Measurements from ENCODE around the gene C1QTNF9B.

The C1QTNF9B gene

GRCh38 chr13:23861310-23861709, 36.0 kb downstream of the C1QTNF9B start:
- H3K9me3 Mint-ChIP-seq, result no peaks in the 10 kb centered on the region
- H3K36me3 Mint-ChIP-seq (ENCODE audit: insufficient read depth), result peaks cover 5% of the 10 kb centered on the region
- ATAC-seq (replicated peaks) (no peak), DNase-seq (no peak)
- H3K27ac Mint-ChIP-seq, result no peak overlapping the region
- H3K4me3 Mint-ChIP-seq, result no peak overlapping the region
- no peaks in the 10 kb centered on the region for H3K4me1 Mint-ChIP-seq (ENCODE audit: low read depth in 2 of 2)
- H3K27me3 Mint-ChIP-seq, result no peaks in the 10 kb centered on the region

GRCh38 chr13:23859904-23860303, 37.4 kb downstream of the C1QTNF9B start:
- peaks cover 7% of the 10 kb centered on the region for H3K36me3 Mint-ChIP-seq (ENCODE audit: insufficient read depth)
- DNase-seq (no peak), ATAC-seq (replicated peaks) (no peak)
- no peak overlapping the region for H3K4me3 Mint-ChIP-seq
- no peak overlapping the region for H3K27ac Mint-ChIP-seq
- H3K4me1 Mint-ChIP-seq (ENCODE audit: low read depth in 2 of 2), result peaks cover 0 to 4% of the 10 kb centered on the region in 2 donors
- no peaks in the 10 kb centered on the region for H3K9me3 Mint-ChIP-seq
- H3K27me3 Mint-ChIP-seq, result no peaks in the 10 kb centered on the region

GRCh38 chr13:23859455-23859854, 37.8 kb downstream of the C1QTNF9B start:
- peaks cover 0 to 4% of the 10 kb centered on the region in 2 donors for H3K4me1 Mint-ChIP-seq (ENCODE audit: low read depth in 2 of 2)
- H3K36me3 Mint-ChIP-seq (ENCODE audit: insufficient read depth), result peaks cover 10% of the 10 kb centered on the region
- H3K27ac Mint-ChIP-seq, result no peak overlapping the region
- H3K27me3 Mint-ChIP-seq, result no peaks in the 10 kb centered on the region
- no peaks in the 10 kb centered on the region for H3K9me3 Mint-ChIP-seq
- no peak for ATAC-seq (replicated peaks)
- H3K4me3 Mint-ChIP-seq, result no peak overlapping the region
- no peak for DNase-seq

- Mint-ChIP-seq H3K36me3 (ENCODE audit: insufficient read depth) (peaks cover 17% of the 10 kb centered on the region), H3K4me3 (no peak overlapping the region), H3K27ac (no peak overlapping the region), H3K9me3 (no peaks in the 10 kb centered on the region), H3K27me3 (no peaks in the 10 kb centered on the region), H3K4me1 (ENCODE audit: low read depth in 2 of 2) (peaks cover 0 to 4% of the 10 kb centered on the region in 2 donors)
- ATAC-seq (replicated peaks), result no peak
- DNase-seq, result no peak
These were observed 38.8 kb downstream of the C1QTNF9B start for GRCh38 chr13:23858546-23858945.

GRCh38 chr13:23856008-23856750, 41.1 kb downstream of the C1QTNF9B start:
- Mint-ChIP-seq H3K36me3 (ENCODE audit: insufficient read depth) (peaks cover 18% of the 10 kb centered on the region), H3K4me1 (ENCODE audit: low read depth in 2 of 2) (peaks cover 0 to 4% of the 10 kb centered on the region in 2 donors), H3K4me3 (no peak overlapping the region), H3K9me3 (no peaks in the 10 kb centered on the region), H3K27me3 (no peaks in the 10 kb centered on the region), H3K27ac (no peak overlapping the region)
- DNase-seq (no peak), ATAC-seq (replicated peaks) (no peak)

- peaks cover 18% of the 10 kb centered on the region for H3K36me3 Mint-ChIP-seq (ENCODE audit: insufficient read depth)
- no peak for ATAC-seq (replicated peaks)
- no peak overlapping the region for H3K27ac Mint-ChIP-seq
These were observed 41.9 kb downstream of the C1QTNF9B start for GRCh38 chr13:23855360-23855759.

GRCh38 chr13:23852351-23852750, 45.0 kb downstream of the C1QTNF9B start:
- H3K9me3 Mint-ChIP-seq, result no peaks in the 10 kb centered on the region
- DNase-seq (no peak), ATAC-seq (replicated peaks) (no peak)
- peaks cover 13% of the 10 kb centered on the region for H3K36me3 Mint-ChIP-seq (ENCODE audit: insufficient read depth)
- H3K4me3 Mint-ChIP-seq, result no peak overlapping the region
- no peaks in the 10 kb centered on the region for H3K27me3 Mint-ChIP-seq
- peaks cover 0 to 8% of the 10 kb centered on the region in 2 donors for H3K4me1 Mint-ChIP-seq (ENCODE audit: low read depth in 2 of 2)
- H3K27ac Mint-ChIP-seq, result no peak overlapping the region

More at GRCh38 chr13:23855360-23855759, 41.9 kb downstream of the C1QTNF9B start:
- Mint-ChIP-seq H3K27me3 (no peaks in the 10 kb centered on the region), H3K4me1 (ENCODE audit: low read depth in 2 of 2) (peaks cover 0 to 4% of the 10 kb centered on the region in 2 donors), H3K4me3 (no peak overlapping the region), H3K9me3 (no peaks in the 10 kb centered on the region)
- DNase-seq, result no peak

GRCh38 chr13:23851106-23851505, 46.2 kb downstream of the C1QTNF9B start:
- DNase-seq (no peak), ATAC-seq (replicated peaks) (no peak)
- no peaks in the 10 kb centered on the region for H3K27me3 Mint-ChIP-seq
- no peaks in the 10 kb centered on the region for H3K9me3 Mint-ChIP-seq
- no peak overlapping the region for H3K27ac Mint-ChIP-seq
- H3K36me3 Mint-ChIP-seq (ENCODE audit: insufficient read depth), result peaks cover 11% of the 10 kb centered on the region
- H3K4me1 Mint-ChIP-seq (ENCODE audit: low read depth in 2 of 2), result peaks cover 0 to 7% of the 10 kb centered on the region in 2 donors
- H3K4me3 Mint-ChIP-seq, result no peak overlapping the region

GRCh38 chr13:23850134-23850533, 47.2 kb downstream of the C1QTNF9B start:
- Mint-ChIP-seq H3K4me3 (no peak overlapping the region), H3K27me3 (no peaks in the 10 kb centered on the region), H3K36me3 (ENCODE audit: insufficient read depth) (peaks cover 11% of the 10 kb centered on the region), H3K27ac (no peak overlapping the region), H3K4me1 (ENCODE audit: low read depth in 2 of 2) (peaks cover 0 to 4% of the 10 kb centered on the region in 2 donors), H3K9me3 (no peaks in the 10 kb centered on the region)
- no peak for ATAC-seq (replicated peaks)
- DNase-seq, result no peak

- ATAC-seq (replicated peaks) (no peak), DNase-seq (no peak)
- Mint-ChIP-seq H3K9me3 (no peaks in the 10 kb centered on the region), H3K4me1 (ENCODE audit: low read depth in 2 of 2) (peaks cover 0 to 4% of the 10 kb centered on the region in 2 donors), H3K4me3 (no peak overlapping the region), H3K27me3 (no peaks in the 10 kb centered on the region), H3K36me3 (ENCODE audit: insufficient read depth) (peaks cover 10% of the 10 kb centered on the region), H3K27ac (no peak overlapping the region)
These were observed 47.6 kb downstream of the C1QTNF9B start for GRCh38 chr13:23849670-23850069.

- H3K27me3 Mint-ChIP-seq, result no peaks in the 10 kb centered on the region
- no peak for DNase-seq
- peaks cover 5 to 8% of the 10 kb centered on the region in 2 donors for H3K4me1 Mint-ChIP-seq (ENCODE audit: low read depth in 2 of 2)
- H3K27ac Mint-ChIP-seq, result no peak overlapping the region
- H3K9me3 Mint-ChIP-seq, result no peaks in the 10 kb centered on the region
- H3K36me3 Mint-ChIP-seq (ENCODE audit: insufficient read depth), result peaks cover 2% of the 10 kb centered on the region
- no peak for ATAC-seq (replicated peaks)
- no peak overlapping the region for H3K4me3 Mint-ChIP-seq
These were observed 48.6 kb downstream of the C1QTNF9B start for GRCh38 chr13:23848646-23849141.

GRCh38 chr13:23848019-23848418, 49.3 kb downstream of the C1QTNF9B start:
- ATAC-seq (replicated peaks) (no peak), DNase-seq (no peak)
- H3K36me3 Mint-ChIP-seq (ENCODE audit: insufficient read depth), result no peaks in the 10 kb centered on the region
- no peaks in the 10 kb centered on the region for H3K27me3 Mint-ChIP-seq
- peaks cover 5 to 11% of the 10 kb centered on the region in 2 donors for H3K4me1 Mint-ChIP-seq (ENCODE audit: low read depth in 2 of 2)
- H3K27ac Mint-ChIP-seq, result no peak overlapping the region
- H3K4me3 Mint-ChIP-seq, result no peak overlapping the region
- H3K9me3 Mint-ChIP-seq, result no peaks in the 10 kb centered on the region

GRCh38 chr13:23847497-23847896, 49.8 kb downstream of the C1QTNF9B start:
- ATAC-seq (replicated peaks), result no peak
- H3K4me1 Mint-ChIP-seq (ENCODE audit: low read depth in 2 of 2), result peaks cover 5 to 11% of the 10 kb centered on the region in 2 donors
- H3K36me3 Mint-ChIP-seq (ENCODE audit: insufficient read depth), result peaks cover 3% of the 10 kb centered on the region
- H3K4me3 Mint-ChIP-seq, result no peak overlapping the region
- no peak for DNase-seq
- no peaks in the 10 kb centered on the region for H3K9me3 Mint-ChIP-seq
- H3K27ac Mint-ChIP-seq, result peak overlapping the region in 1 of 2 donors; percentile 2
- H3K27me3 Mint-ChIP-seq, result no peaks in the 10 kb centered on the region

GRCh38 chr13:23845105-23845725, 52.1 kb downstream of the C1QTNF9B start:
- no peak overlapping the region for H3K4me3 Mint-ChIP-seq
- H3K9me3 Mint-ChIP-seq, result no peaks in the 10 kb centered on the region
- H3K27me3 Mint-ChIP-seq, result no peaks in the 10 kb centered on the region
- H3K27ac Mint-ChIP-seq, result peak overlapping the region in 1 of 2 donors; percentile 2
- DNase-seq (no peak), ATAC-seq (replicated peaks) (no peak)
- H3K4me1 Mint-ChIP-seq (ENCODE audit: low read depth in 2 of 2), result peaks cover 5 to 11% of the 10 kb centered on the region in 2 donors
- peaks cover 3% of the 10 kb centered on the region for H3K36me3 Mint-ChIP-seq (ENCODE audit: insufficient read depth)
